Tibial artery (tissue), 4 donors: ENCODE results near the gene NFKBIZ.

ENCODE experiments used
- DNase-seq, 2 donors: peaks; one replicate each; pipeline ENCODE4 v3.0.0-alpha.2; 2019
- H3K27ac ChIP-seq, 2 donors: fragments of 200-600 bp; sonication (generic) in 1 of 2; 1 replicate in 1 of 2; 2 replicates in 1 of 2; pipeline ENCODE4 v1.5.1; 2018 to 2019; ENCODE audit warnings: mild to moderate bottlenecking in 1 of 2
- H3K27me3 ChIP-seq, 2 donors: fragments of 200-600 bp; sonication (generic) in 1 of 2; one replicate each; pipeline versions ENCODE4 v1.5.1 to v1.6.0; 2016 to 2019
- H3K36me3 ChIP-seq, 3 donors: fragments of 200-600 bp; sonication (generic) in 2 of 3; one replicate each; pipeline ENCODE4 v1.5.1; 2016 to 2019; ENCODE audit warnings: mild to moderate bottlenecking in 2 of 3
- H3K4me1 ChIP-seq, 4 donors: fragments of 200-600 bp; sonication (generic) in 2 of 4; 1 replicate in 3 of 4; 2 replicates in 1 of 4; pipeline ENCODE4 v1.5.1; 2016 to 2019
- H3K4me3 ChIP-seq, 2 donors: fragments of 200-600 bp; sonication (generic) in 1 of 2; 1 replicate in 1 of 2; 2 replicates in 1 of 2; pipeline ENCODE4 v1.5.1; 2018 to 2019; ENCODE audit warnings: mild to moderate bottlenecking in 2 of 2
- H3K9me3 ChIP-seq, 3 donors: fragments of 200-600 bp; sonication (generic) in 1 of 3; one replicate each; pipeline ENCODE4 v1.5.1; 2016 to 2019
- intact Hi-C: fragments of 100-400 bp; cut with DNase I; formaldehyde crosslinking; loops from one replicate; pipeline ENCODE4 v1.15.0; 2023; ENCODE audit warnings: low total_unique reads
- TF ChIP-seq, protein P1 (sequence below), 2 experiments: fragments of 200-600 bp in 1 of 2; fragments of 450-650 bp in 1 of 2; IDR thresholded peaks; one replicate each; pipeline ENCODE4 v1.5.1; 2017 to 2019; ENCODE audit warnings: antibody characterized with exemption in 2 of 2, mild to moderate bottlenecking in 1 of 2, moderate library complexity in 1 of 2

NFKBIZ gene

DNA sequence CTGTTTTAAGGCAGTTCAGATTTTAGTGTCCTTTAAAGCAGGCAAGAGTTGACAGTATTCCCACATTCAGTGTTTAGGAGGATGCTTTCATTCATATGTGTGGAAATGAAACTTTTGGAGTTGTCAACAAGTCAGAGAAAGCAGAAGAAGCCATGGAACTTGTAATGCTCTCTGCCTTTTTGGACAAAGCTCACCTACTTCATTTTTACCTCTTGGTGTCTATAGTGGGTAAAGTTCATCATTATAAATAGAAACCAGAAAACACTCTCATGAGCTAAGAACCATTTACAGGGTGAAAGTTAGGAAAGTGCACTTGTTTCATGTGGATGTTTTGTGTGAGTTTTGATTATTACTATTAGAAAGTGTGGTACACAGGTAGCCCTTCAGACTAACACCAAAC, 9.2 kb upstream of the NFKBIZ start:
- no peak overlapping the region for H3K4me3 ChIP-seq
- DNase-seq: no peak
- H3K36me3 ChIP-seq: no peaks in the 10 kb centered on the region
- intact Hi-C loops: no loop called here
- TF ChIP-seq, protein P1, sequence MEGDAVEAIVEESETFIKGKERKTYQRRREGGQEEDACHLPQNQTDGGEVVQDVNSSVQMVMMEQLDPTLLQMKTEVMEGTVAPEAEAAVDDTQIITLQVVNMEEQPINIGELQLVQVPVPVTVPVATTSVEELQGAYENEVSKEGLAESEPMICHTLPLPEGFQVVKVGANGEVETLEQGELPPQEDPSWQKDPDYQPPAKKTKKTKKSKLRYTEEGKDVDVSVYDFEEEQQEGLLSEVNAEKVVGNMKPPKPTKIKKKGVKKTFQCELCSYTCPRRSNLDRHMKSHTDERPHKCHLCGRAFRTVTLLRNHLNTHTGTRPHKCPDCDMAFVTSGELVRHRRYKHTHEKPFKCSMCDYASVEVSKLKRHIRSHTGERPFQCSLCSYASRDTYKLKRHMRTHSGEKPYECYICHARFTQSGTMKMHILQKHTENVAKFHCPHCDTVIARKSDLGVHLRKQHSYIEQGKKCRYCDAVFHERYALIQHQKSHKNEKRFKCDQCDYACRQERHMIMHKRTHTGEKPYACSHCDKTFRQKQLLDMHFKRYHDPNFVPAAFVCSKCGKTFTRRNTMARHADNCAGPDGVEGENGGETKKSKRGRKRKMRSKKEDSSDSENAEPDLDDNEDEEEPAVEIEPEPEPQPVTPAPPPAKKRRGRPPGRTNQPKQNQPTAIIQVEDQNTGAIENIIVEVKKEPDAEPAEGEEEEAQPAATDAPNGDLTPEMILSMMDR (IDR thresholded peaks at IDR 0.05): no peak
- no peak overlapping the region for H3K27ac ChIP-seq
- H3K27me3 ChIP-seq: no peaks in the 10 kb centered on the region
- peaks cover 0 to 4% (median 0%) of the 10 kb centered on the region in 4 donors for H3K4me1 ChIP-seq
- H3K9me3 ChIP-seq: no peaks in the 10 kb centered on the region

DNA sequence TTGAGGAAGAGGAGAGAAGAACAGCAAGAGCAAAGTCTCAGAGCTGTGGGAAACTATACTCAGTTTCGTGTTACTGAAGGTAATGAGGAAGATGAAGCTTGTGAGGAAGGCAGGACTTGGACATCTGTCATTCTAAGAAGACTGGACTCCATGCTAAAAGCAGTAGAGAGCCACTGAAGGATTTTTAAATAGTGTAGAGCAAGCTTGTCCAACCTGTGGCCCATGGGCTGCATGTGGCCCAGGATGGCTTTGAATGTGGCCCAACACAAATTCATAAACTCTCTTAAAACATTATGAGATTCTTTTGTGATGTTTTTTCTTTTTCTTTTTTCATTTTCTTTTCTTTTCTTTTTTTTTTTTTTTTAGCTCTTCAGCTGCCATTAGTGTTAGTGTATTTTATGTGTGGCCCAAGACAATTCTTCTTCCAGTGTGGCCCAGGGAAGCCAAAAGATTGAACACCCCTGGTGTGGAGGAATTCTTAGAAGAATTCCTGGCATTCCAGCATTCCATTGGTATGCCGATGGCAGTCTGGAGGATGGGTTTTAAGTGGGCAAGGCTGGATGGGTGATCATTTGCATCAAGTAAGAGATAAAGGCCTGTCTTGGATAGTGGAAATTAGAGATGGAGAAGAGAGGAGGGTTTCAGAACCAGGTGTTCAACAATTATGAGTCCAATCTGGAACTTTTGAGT, 6.9 kb upstream of the NFKBIZ start:
- DNase-seq: no peak
- TF ChIP-seq, protein P1 (IDR thresholded peaks at IDR 0.05): no peak
- H3K4me3 ChIP-seq: no peak overlapping the region
- no peaks in the 10 kb centered on the region for H3K9me3 ChIP-seq
- no peak overlapping the region for H3K27ac ChIP-seq
- intact Hi-C loops: no loop called here
- H3K36me3 ChIP-seq: no peaks in the 10 kb centered on the region
- peaks cover 0 to 2% (median 0%) of the 10 kb centered on the region in 4 donors for H3K4me1 ChIP-seq
- H3K27me3 ChIP-seq: no peaks in the 10 kb centered on the region

DNA sequence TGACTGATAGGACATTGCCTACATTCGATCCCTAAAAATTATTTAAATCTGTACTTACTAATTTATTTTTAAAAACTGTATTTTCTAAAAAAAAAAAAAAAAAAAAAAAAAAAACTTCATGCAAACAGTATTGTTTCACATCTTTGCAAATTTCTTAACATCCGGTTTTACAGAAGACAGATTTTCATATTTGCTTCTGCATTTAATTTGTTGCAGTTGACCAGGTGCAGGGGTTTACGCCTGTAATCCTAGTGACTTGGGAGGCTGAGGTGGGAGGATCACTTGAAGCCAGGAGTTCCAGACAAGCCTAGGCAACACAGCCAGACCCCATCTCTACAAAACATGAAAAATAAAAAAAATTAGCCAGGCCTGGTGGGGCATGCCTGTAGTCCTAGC, 6.4 kb upstream of the NFKBIZ start:
- H3K9me3 ChIP-seq: no peaks in the 10 kb centered on the region
- no peak overlapping the region for H3K4me3 ChIP-seq
- H3K36me3 ChIP-seq: no peaks in the 10 kb centered on the region
- DNase-seq: no peak
- no peak overlapping the region for H3K27ac ChIP-seq
- peaks cover 0 to 8% (median 4%) of the 10 kb centered on the region in 4 donors for H3K4me1 ChIP-seq
- intact Hi-C loops: no loop called here
- H3K27me3 ChIP-seq: no peaks in the 10 kb centered on the region
- TF ChIP-seq, protein P1 (IDR thresholded peaks at IDR 0.05): no peak

DNA sequence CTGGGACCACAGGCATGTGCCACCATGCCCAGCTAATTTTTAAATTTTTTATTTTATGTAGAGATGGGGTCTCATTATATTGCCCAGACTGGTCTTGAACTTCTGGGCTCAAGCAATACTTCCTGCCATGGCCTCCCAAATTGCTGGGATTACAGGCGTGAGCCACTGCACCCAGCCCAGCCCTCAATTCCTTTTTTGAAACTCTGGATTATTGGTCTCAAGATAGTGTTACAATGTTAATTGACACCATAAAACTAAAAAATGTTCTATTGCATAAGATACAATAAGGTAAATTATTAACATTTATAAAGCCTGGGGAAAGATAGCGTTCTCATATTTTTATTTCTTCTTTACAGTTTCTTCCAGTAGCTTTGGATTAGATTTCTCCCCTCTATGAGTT, 3.9 kb upstream of the NFKBIZ start:
- H3K4me1 ChIP-seq: peaks cover 0 to 15% (median 8%) of the 10 kb centered on the region in 4 donors
- no peak overlapping the region for H3K4me3 ChIP-seq
- no peaks in the 10 kb centered on the region for H3K9me3 ChIP-seq
- H3K27me3 ChIP-seq: no peaks in the 10 kb centered on the region
- no peak for DNase-seq
- no peak overlapping the region for H3K27ac ChIP-seq
- TF ChIP-seq, protein P1 (IDR thresholded peaks at IDR 0.05): no peak
- intact Hi-C loops: no loop called here
- peaks cover 0 to 8% (median 0%) of the 10 kb centered on the region in 3 donors for H3K36me3 ChIP-seq

DNA sequence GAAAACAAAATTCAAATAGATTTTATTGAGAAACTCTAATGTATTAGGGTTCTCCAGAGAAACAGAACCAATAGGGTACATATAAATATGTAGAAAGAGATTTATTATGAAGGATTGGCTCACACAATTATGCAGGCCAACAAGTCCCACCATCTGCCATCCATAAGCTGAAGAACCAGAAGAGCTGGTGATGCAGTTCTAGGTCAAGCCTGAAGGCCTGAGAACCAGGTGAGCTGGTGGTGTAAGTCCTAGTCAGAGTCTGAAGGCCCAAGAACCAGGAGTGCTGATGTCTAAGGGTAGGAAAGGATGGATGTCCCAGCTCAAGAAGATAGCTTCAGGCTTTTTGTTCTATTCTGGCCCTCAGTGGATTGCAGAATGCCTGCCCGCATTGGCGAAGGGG, 2.6 kb upstream of the NFKBIZ start:
- H3K27ac ChIP-seq: no peak overlapping the region
- intact Hi-C loops: no loop called here
- H3K36me3 ChIP-seq: peaks cover 1 to 18% (median 2%) of the 10 kb centered on the region in 3 donors
- H3K4me1 ChIP-seq: peaks cover 0 to 15% (median 8%) of the 10 kb centered on the region in 4 donors
- H3K27me3 ChIP-seq: no peaks in the 10 kb centered on the region
- no peak for DNase-seq
- H3K4me3 ChIP-seq: no peak overlapping the region
- H3K9me3 ChIP-seq: no peaks in the 10 kb centered on the region
- TF ChIP-seq, protein P1 (IDR thresholded peaks at IDR 0.05): no peak
